ENCODE data around the gene VARS1. TPM values are rescaled to one million over a fixed set of nuclear protein-coding genes. Genes with fewer than 3 reads are reported as not detected.
A peak's percentile ranks its signal among the peaks of the same experiment; 100 is the strongest.

The VARS1 gene
- total RNA-seq, 3 donors from 2014 or later = 19.2 to 35.4 (median 26.2) TPM

- TF ChIP-seq CTCF (IDR thresholded peaks at IDR 0.05) (no peak), POLR2AphosphoS5 (IDR thresholded peaks at IDR 0.05) (no peak), POLR2A (IDR thresholded peaks at IDR 0.05) (no peak)
- no peak overlapping the region for H3K27ac ChIP-seq
- H3K9me3 ChIP-seq = no peaks in the 10 kb centered on the region
- peaks cover 6 to 8% of the 10 kb centered on the region in 2 donors for H3K4me1 ChIP-seq
- H3K36me3 ChIP-seq = no peaks in the 10 kb centered on the region
- intact Hi-C loops (cut with DNase I; ENCODE audit: low total_unique reads) = no loop called here
- H3K4me3 ChIP-seq = no peak overlapping the region
- H3K27me3 ChIP-seq = no peaks in the 10 kb centered on the region
- DNase-seq (ENCODE audit: low spot score in 2 of 2) = no peak
Observed at GRCh38 chr6:31778999-31779885, 16.3 kb downstream of the VARS1 start.

- Histone ChIP-seq H3K36me3 (no peaks in the 10 kb centered on the region), H3K27me3 (no peaks in the 10 kb centered on the region), H3K4me1 (peaks cover 6 to 8% of the 10 kb centered on the region in 2 donors), H3K4me3 (no peak overlapping the region), H3K9me3 (no peaks in the 10 kb centered on the region), H3K27ac (no peak overlapping the region)
- DNase-seq (ENCODE audit: low spot score in 2 of 2) = no peak
- intact Hi-C loops (cut with DNase I; ENCODE audit: low total_unique reads) = no loop called here
- TF ChIP-seq CTCF (IDR thresholded peaks at IDR 0.05) (no peak), POLR2A (IDR thresholded peaks at IDR 0.05) (no peak), POLR2AphosphoS5 (IDR thresholded peaks at IDR 0.05) (no peak)
Observed at GRCh38 chr6:31778193-31778592, 17.4 kb downstream of the VARS1 start.

GRCh38 chr6:31777667-31778050 lies 17.9 kb downstream of the VARS1 start:
- Histone ChIP-seq H3K27me3 (no peaks in the 10 kb centered on the region), H3K36me3 (no peaks in the 10 kb centered on the region), H3K27ac (peak overlapping the region in 1 of 2 donors; percentile 80), H3K4me1 (peaks cover 6 to 8% of the 10 kb centered on the region in 2 donors), H3K9me3 (no peaks in the 10 kb centered on the region), H3K4me3 (no peak overlapping the region)
- no peak for DNase-seq (ENCODE audit: low spot score in 2 of 2)
- TF ChIP-seq CTCF (IDR thresholded peaks at IDR 0.05) (no peak), POLR2AphosphoS5 (IDR thresholded peaks at IDR 0.05) (no peak), POLR2A (IDR thresholded peaks at IDR 0.05) (no peak)
- intact Hi-C loops (cut with DNase I; ENCODE audit: low total_unique reads) = no loop called here

GRCh38 chr6:31776989-31777666 lies 18.4 kb downstream of the VARS1 start, which contains the start of gene VWA7:
TSS of gene VWA7 (minus strand) at chr6:31777328. CDS start at chr6:31776779, 549 bp downstream.
- peak within 1 kb of the TSS; percentile 71 to 80 for H3K27ac ChIP-seq
- peak; percentile 65 to 69 for DNase-seq (ENCODE audit: low spot score in 2 of 2)
- no peaks in the 10 kb centered on the region for H3K9me3 ChIP-seq
- H3K27me3 ChIP-seq = no peaks in the 10 kb centered on the region
- TF ChIP-seq CTCF (IDR thresholded peaks at IDR 0.05) (no peak), POLR2AphosphoS5 (IDR thresholded peaks at IDR 0.05) (peak in 1 of 3 donors; percentile 19), POLR2A (IDR thresholded peaks at IDR 0.05) (no peak)
- peaks cover 6 to 8% of the 10 kb centered on the region in 2 donors for H3K4me1 ChIP-seq
- intact Hi-C loops (cut with DNase I; ENCODE audit: low total_unique reads) = no loop called here
- H3K4me3 ChIP-seq = peak within 1 kb of the TSS in 2 of 3 donors; percentile 22 to 52
- H3K36me3 ChIP-seq = no peaks in the 10 kb centered on the region
